ENCODE data around the gene ARID4B.

GRCh38 chr1:235375919-235376605 is 48.1 kb upstream of the ARID4B start:
- TF ChIP-seq, protein P1, sequence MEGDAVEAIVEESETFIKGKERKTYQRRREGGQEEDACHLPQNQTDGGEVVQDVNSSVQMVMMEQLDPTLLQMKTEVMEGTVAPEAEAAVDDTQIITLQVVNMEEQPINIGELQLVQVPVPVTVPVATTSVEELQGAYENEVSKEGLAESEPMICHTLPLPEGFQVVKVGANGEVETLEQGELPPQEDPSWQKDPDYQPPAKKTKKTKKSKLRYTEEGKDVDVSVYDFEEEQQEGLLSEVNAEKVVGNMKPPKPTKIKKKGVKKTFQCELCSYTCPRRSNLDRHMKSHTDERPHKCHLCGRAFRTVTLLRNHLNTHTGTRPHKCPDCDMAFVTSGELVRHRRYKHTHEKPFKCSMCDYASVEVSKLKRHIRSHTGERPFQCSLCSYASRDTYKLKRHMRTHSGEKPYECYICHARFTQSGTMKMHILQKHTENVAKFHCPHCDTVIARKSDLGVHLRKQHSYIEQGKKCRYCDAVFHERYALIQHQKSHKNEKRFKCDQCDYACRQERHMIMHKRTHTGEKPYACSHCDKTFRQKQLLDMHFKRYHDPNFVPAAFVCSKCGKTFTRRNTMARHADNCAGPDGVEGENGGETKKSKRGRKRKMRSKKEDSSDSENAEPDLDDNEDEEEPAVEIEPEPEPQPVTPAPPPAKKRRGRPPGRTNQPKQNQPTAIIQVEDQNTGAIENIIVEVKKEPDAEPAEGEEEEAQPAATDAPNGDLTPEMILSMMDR (IDR thresholded peaks at IDR 0.05; ENCODE audit: low read depth, low read length) = no peak
- TF ChIP-seq EZH2phosphoT487 (IDR thresholded peaks at IDR 0.05; ENCODE audit: low read depth) = no peak
